ENCODE data around the gene SLC2A4.
"Not testable (repeated sequence)": the region's sequence is repeated elsewhere in the genome, so short reads cannot be mapped to it uniquely, and the experiment has no call there.

Gene SLC2A4

GRCh38 chr17:7327056-7327455 lies 45.5 kb downstream of the SLC2A4 start:
- DNase-seq, result no peak

GRCh38 chr17:7327501-7327900 lies 46.0 kb downstream of the SLC2A4 start:
- DNase-seq, result no peak

GRCh38 chr17:7328009-7328408 lies 46.5 kb downstream of the SLC2A4 start:
- DNase-seq, result no peak

GRCh38 chr17:7328840-7329373 lies 47.4 kb downstream of the SLC2A4 start, which contains the start of gene NEURL4:
TSS of gene NEURL4 (minus strand) at chr17:7329335. CDS start at chr17:7329312, 23 bp downstream.
- DNase-seq, result no peak

GRCh38 chr17:7329374-7329996 lies 48.0 kb downstream of the SLC2A4 start:
- DNase-seq, result peak; percentile 99

- peak; percentile 85 for DNase-seq
Measured at GRCh38 chr17:7329997-7330637, 48.6 kb downstream of the SLC2A4 start.

GRCh38 chr17:7330638-7331015 lies 49.1 kb downstream of the SLC2A4 start:
- DNase-seq, result no peak

- no peak for DNase-seq
Measured at GRCh38 chr17:7332111-7332510, 50.6 kb downstream of the SLC2A4 start.

GRCh38 chr17:7332600-7333069 lies 51.1 kb downstream of the SLC2A4 start:
- not testable (repeated sequence) for DNase-seq

GRCh38 chr17:7334938-7335538 lies 53.5 kb downstream of the SLC2A4 start:
- DNase-seq, result no peak

GRCh38 chr17:7335765-7336164 lies 54.2 kb downstream of the SLC2A4 start:
- DNase-seq, result not testable (repeated sequence)

- DNase-seq, result no peak
Measured at GRCh38 chr17:7336240-7337175, 55.0 kb downstream of the SLC2A4 start, which contains the start of gene ACAP1. TSS of gene ACAP1 (plus strand) at chr17:7336529. CDS start at chr17:7336735, 206 bp downstream.

GRCh38 chr17:7337600-7337999 lies 56.1 kb downstream of the SLC2A4 start:
- not testable (repeated sequence) for DNase-seq

Data from NCI-H2171 treated with DMSO at 0.1 percent for 48 hours (cell line).